Inflammatory macrophage (primary cell): ENCODE data around the gene RRP1B.
A peak's percentile ranks its signal among the peaks of the same experiment; 100 is the strongest.
"Not testable (repeated sequence)": the region's sequence is repeated elsewhere in the genome, so short reads cannot be mapped to it uniquely, and the experiment has no call there.

Experiments used
- DNase-seq, 2 donors: peaks; one replicate each; pipeline ENCODE4 v3.0.0-alpha.2; 2020 to 2022
- total RNA-seq, 18 experiments: gene quantifications; one replicate each; lab custom pipeline; 2026; ENCODE audit warnings: mixed read lengths in 6 of 18, inconsistent platforms in 2 of 18; lab: John Stamatoyannopoulos, UW

The RRP1B gene, protein sequence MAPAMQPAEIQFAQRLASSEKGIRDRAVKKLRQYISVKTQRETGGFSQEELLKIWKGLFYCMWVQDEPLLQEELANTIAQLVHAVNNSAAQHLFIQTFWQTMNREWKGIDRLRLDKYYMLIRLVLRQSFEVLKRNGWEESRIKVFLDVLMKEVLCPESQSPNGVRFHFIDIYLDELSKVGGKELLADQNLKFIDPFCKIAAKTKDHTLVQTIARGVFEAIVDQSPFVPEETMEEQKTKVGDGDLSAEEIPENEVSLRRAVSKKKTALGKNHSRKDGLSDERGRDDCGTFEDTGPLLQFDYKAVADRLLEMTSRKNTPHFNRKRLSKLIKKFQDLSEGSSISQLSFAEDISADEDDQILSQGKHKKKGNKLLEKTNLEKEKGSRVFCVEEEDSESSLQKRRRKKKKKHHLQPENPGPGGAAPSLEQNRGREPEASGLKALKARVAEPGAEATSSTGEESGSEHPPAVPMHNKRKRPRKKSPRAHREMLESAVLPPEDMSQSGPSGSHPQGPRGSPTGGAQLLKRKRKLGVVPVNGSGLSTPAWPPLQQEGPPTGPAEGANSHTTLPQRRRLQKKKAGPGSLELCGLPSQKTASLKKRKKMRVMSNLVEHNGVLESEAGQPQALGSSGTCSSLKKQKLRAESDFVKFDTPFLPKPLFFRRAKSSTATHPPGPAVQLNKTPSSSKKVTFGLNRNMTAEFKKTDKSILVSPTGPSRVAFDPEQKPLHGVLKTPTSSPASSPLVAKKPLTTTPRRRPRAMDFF
- 18.8 to 77.7 (median 59.1) reads per million in 18 experiments for total RNA-seq

- DNase-seq = peak; percentile 81 to 87
Observed at GRCh38 chr21:43659136-43660000, at the start of gene RRP1B, which contains the start of gene HSF2BP. Gene RRP1B (plus strand): TSS chr21:43659560. CDS start chr21:43659665, 105 bp downstream. Gene HSF2BP (minus strand): TSS chr21:43659488. CDS start chr21:43658096, 1,392 bp downstream.

DNA sequence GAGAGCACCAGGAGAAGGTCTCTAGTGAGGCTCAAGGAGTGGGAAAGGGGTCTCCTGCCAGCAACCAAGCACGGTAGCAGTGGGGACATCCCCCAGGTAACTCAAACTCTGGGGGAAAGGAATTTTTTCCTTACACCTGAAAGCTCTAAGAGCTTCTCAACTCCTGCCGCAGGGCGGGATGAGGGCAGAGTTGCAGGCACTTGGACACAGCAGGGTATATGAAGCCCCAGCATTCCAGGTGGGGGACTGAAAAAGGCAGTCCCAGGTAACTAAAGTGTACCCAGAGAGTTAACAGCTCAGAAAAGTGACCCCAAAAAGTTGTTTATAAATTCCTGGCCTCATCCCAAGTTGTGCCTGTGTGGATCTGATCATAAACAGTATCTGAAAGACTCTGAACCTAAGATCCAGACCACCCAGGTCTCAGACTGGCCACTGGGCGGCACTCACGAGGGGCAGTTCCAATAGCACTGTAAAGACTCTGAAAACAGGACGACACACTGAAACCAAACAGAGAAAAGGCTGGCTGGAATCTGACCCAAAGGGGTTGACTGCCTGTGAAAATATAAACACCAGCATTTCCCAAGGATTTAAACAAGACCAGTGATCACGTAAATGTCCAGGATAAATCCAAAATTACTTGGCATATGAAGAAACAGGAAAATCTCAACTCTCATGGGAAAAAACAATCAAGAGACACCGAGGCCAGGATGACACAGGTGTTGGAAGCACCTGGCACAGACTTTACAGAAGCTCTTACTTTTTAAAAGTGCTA is 47.6 kb upstream of the RRP1B start:
- peak; percentile 50 to 60 for DNase-seq

GRCh38 chr21:43613755-43614638 is 45.4 kb upstream of the RRP1B start:
- DNase-seq = no peak

- no peak for DNase-seq
Observed at GRCh38 chr21:43614839-43615238, 44.5 kb upstream of the RRP1B start.

- not testable (repeated sequence) for DNase-seq
Observed at GRCh38 chr21:43616861-43617260, 42.5 kb upstream of the RRP1B start.

- no peak for DNase-seq
Observed at GRCh38 chr21:43618940-43619339, 40.4 kb upstream of the RRP1B start.

DNA sequence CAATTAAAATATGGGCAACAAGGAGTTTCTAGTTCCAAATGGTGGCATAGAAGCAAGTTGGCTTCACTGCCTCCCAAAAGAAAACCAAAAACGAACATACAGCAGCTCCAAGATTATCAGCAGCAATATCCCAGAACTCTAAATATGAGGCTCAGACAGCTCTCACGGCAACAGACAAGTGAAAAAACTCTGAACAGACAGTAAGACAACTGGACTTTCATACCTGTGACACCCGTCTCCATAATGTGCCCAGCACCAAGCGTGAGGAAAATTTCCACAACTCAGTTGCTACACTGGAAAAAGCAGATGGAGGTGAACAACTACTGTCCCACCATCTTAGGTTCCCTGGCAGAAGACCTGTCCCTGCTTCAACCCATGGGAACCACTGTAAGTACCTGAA is 40.0 kb upstream of the RRP1B start:
- DNase-seq = no peak

DNA sequence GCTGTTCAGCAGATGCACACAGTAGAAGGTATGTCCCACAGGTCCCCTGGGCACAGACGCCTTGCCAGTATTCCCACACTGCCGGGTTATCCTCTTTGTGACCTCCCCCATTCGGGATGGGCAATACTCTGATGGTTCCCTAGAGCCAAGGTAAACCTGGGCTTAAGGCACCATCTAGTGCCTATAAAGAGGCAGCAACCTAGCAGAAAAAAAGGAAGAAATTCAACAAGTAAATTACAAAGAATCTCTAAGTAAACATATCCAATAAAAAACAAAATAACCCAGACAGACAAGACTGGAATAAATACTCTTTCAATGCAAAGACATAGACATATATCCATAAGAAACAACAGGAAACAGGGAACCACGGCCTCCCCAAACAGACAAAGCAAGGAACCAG is 39.5 kb upstream of the RRP1B start:
- DNase-seq = peak in 1 of 2 donors; percentile 27

DNA sequence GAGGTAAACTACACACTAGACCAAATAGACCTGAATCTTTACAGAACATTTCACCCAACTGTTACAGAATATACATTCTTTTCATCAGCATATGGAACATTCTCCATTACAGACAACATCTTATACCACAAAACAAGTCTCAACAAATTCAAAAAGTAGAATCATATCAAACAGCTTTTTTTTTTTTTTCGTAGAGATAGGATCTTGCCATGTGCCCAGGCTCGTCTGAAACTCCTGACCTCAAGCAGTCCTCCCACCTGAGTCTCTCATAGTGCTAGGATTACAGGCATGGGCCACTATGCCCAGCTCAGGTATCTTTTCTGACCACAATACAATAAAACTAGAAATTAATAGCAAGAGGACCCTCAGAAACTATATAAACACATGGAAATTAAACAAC is 36.6 kb upstream of the RRP1B start:
- no peak for DNase-seq

GRCh38 chr21:43623588-43623987 is 35.8 kb upstream of the RRP1B start:
- DNase-seq = no peak

DNA sequence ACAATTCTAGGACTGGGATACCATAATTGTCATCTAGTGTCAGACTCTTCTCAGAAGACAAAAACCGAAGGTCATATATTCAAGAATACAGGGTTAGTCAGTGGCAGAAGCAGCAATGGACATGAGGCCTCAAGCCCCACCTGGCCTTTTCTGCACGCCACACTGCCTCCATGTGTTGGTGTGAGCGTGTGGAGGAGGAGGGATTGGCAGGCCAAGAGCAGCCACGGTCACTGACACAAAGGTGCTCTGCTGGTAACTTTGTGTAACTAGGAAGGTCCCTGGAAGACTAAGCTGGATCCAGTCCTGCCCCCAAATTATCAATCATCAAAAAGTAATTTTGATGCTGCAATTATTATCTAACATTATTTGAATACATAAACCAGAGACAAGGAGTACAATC is 35.0 kb upstream of the RRP1B start:
- DNase-seq = no peak

DNA sequence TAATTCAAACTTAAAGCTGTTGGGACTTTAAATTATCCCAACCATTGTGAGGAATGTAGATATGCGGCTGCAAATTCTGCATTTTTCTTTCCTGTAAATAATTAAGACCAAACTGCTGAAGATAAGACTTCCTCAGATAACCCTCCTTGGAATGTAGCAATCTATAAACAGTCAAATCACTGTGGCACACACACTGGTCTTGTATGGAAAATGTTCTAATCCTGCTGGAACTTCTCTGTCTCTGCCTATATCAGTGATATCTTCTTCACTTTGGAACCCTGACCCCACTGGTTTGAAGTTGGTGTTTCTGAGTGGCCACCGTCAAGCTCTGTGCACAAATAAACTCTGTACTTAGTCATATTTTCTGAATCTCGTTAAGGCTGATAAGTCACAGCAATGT is 33.0 kb upstream of the RRP1B start:
- no peak for DNase-seq

GRCh38 chr21:43627527-43627926 is 31.8 kb upstream of the RRP1B start:
- no peak for DNase-seq

DNA sequence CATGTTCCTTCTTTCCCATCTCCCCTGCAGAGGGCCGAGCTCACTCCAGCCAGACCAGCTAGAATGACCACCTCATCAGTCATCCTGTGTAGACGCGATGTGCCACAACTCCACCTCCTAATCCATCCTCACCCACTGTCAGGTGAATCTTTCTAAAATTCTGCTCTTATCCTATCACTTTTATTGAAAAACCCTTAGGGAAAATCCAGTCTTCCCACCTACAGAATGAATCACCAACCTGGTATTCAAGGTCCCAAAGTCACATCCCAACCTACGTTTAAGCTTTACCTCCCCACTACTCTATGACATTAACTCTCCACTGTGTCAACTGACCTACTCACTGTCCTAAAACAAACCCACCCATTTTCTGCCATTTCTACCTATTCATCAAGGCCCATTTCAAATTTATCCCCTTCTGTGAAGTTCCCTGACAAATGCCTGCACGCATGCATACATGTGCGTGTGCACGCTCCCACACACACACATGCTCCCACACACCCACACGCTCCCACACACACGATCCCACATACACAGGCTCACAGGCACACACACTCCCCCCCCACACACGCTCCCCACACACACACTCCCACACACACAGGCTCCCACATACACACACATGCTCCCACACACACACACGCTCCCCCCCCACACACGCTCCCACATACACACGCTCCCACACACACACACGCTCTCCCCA is 27.8 kb upstream of the RRP1B start:
- no peak for DNase-seq

DNA sequence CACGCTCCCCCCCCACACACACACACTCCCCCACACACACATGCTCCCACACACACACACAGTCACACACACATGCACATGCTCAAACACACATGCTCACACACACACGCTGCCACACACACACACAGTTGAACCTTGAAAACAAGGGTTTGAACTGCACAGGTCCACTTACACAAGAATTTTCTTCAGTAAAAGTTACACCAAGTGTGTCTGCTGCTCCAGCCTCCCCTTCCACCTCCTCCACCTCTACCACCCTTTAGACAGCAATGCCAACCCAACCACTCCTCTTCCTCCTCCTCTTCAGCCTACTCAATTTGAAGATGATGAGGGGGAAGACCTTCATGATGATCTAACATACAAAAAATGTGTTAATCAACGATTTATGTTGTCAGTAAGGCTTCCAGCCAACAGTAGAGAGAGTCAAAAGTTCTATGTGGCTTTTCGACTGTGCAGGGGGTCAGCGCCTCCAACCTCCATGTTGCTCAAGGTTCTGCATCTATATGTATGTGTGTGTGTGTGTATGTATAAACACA is 26.9 kb upstream of the RRP1B start:
- DNase-seq = no peak

- DNase-seq = no peak
Observed at GRCh38 chr21:43634618-43635017, 24.7 kb upstream of the RRP1B start.

DNA sequence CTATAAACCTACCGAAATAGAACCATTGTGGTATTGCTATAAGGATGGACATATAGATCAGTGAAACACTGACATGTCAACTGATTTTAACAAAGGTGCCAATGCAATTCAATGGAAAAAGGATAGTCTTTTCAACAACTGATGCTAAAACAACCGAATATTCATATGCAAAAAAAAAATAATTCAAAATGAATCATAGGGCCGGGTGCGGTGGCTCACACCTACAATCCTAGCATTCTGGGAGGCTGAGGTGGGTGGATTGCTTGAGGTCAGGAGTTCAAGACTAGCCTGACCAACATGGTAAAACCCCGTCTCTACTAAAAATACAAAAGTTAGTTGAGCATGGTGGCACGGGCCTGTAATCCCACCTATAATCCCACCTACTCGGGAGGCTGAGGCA is 23.9 kb upstream of the RRP1B start:
- no peak for DNase-seq

DNA sequence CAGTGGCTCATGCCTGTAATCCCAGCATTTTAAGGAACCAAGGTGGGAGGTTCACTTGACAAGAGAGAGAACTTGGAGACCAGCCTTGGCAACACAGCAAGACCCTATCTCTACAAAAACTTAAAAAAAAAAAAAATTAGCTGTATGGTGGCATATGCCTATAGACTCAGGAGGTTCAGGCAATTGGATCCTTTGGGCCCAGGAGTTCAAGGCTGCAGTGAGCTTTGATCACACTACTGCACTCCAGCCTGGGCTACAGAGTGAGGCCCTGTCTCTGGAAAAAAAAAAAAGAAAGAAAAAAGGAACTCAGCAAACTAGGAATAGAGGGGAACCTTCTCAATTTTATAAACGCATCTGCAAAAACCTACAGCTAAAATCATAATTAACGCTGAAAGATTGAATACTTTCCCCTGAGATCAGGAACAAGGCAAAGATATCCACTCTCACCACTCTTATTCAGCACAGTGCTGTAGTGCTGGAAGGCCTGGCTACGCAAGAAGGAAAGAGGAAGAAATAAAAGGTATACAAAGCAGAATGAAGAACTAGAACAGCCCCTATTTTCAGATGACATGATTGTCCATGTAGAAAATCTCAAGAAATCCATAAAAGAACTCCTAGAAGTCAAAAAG is 21.7 kb upstream of the RRP1B start:
- no peak for DNase-seq
